SK-N-SH treated with all-trans-retinoic acid at 6 μM for 48 hours (cell line): Measurements from ENCODE around the gene CNPY4.
A peak's percentile ranks its signal among the peaks of the same experiment; 100 is the strongest.

Experiments used
- ATAC-seq: fragments of 200-7000 bp; cut with Tn5 transposase; 3 replicates; pipeline ENCODE4 v1.9.1; 2020; ENCODE audit warnings: mild to moderate bottlenecking, moderate library complexity
- ARNTL ChIP-seq: fragments of 450-650 bp; formaldehyde crosslinking; IDR thresholded peaks from 2 replicates; pipeline ENCODE4 v1.5.0; 2020; ENCODE audit warnings: low read depth, mild to moderate bottlenecking, moderate library complexity, borderline replicate concordance
- BACH2 ChIP-seq: fragments of 250-450 bp; sonication (Bioruptor Pico); IDR thresholded peaks from 2 replicates; pipeline ENCODE4 v1.9.0; 2021; ENCODE audit warnings: mild to moderate bottlenecking, borderline replicate concordance
- CREB5 ChIP-seq: fragments of 250-450 bp; sonication (Bioruptor Pico); IDR thresholded peaks from 2 replicates; pipeline ENCODE4 v1.5.1; 2020; ENCODE audit warnings: low read depth, mild to moderate bottlenecking, moderate library complexity
- CSDC2 ChIP-seq: fragments of 250-450 bp; sonication (Bioruptor Pico); IDR thresholded peaks from 2 replicates; pipeline ENCODE4 v1.5.0; 2020; ENCODE audit warnings: mild to moderate bottlenecking, moderate library complexity
- CSRNP3 ChIP-seq: fragments of 250-450 bp; sonication (Bioruptor Pico); IDR thresholded peaks from 2 replicates; pipeline ENCODE4 v1.5.1; 2021; ENCODE audit warnings: mild to moderate bottlenecking, moderate library complexity
- ESRRG ChIP-seq: fragments of 250-450 bp; sonication (Bioruptor Pico); IDR thresholded peaks from 2 replicates; pipeline ENCODE4 v1.6.1; 2021; ENCODE audit warnings: mild to moderate bottlenecking
- GLIS3 ChIP-seq: fragments of 250-450 bp; sonication (Bioruptor Pico); IDR thresholded peaks from 2 replicates; pipeline ENCODE4 v1.5.0; 2020; ENCODE audit warnings: mild to moderate bottlenecking, moderate library complexity
- OSR1 ChIP-seq: fragments of 250-450 bp; sonication (Bioruptor Pico); IDR thresholded peaks from 2 replicates; pipeline ENCODE4 v1.8.0; 2022; ENCODE audit warnings: moderate library complexity, mild to moderate bottlenecking, inconsistent platforms
- PATZ1 ChIP-seq: fragments of 250-450 bp; sonication (Bioruptor Pico); IDR thresholded peaks from 2 replicates; pipeline ENCODE4 v1.8.0; 2020; ENCODE audit warnings: mild to moderate bottlenecking, moderate library complexity, borderline replicate concordance
- RARB ChIP-seq: fragments of 250-450 bp; sonication (Bioruptor Pico); IDR thresholded peaks from 2 replicates; pipeline ENCODE4 v1.8.0; 2021; ENCODE audit warnings: mild to moderate bottlenecking, moderate library complexity
- ZC3H10 ChIP-seq: fragments of 250-450 bp; sonication (Bioruptor Pico); IDR thresholded peaks from 2 replicates; pipeline ENCODE4 v1.5.1; 2021; ENCODE audit warnings: mild to moderate bottlenecking, moderate library complexity
- ZFP3 ChIP-seq: fragments of 250-450 bp; sonication (Bioruptor Pico); IDR thresholded peaks from 2 replicates; pipeline ENCODE4 v1.5.0; 2020; ENCODE audit warnings: mild to moderate bottlenecking, moderate library complexity
- ZFP30 ChIP-seq: fragments of 450-650 bp; formaldehyde crosslinking; IDR thresholded peaks from 2 replicates; pipeline ENCODE4 v1.5.0; 2022; ENCODE audit warnings: mild to moderate bottlenecking, moderate library complexity
- ZNF70 ChIP-seq: fragments of 450-650 bp; formaldehyde crosslinking; IDR thresholded peaks from 2 replicates; pipeline ENCODE4 v1.5.0; 2020; ENCODE audit warnings: mild to moderate bottlenecking, moderate library complexity
- ZNF8 ChIP-seq: fragments of 450-650 bp; formaldehyde crosslinking; IDR thresholded peaks from 2 replicates; pipeline ENCODE4 v1.5.0; 2020; ENCODE audit warnings: mild to moderate bottlenecking, moderate library complexity
- TF ChIP-seq, protein P1 (sequence below): fragments of 250-450 bp; sonication (Bioruptor Pico); IDR thresholded peaks from 2 replicates; pipeline ENCODE4 v1.5.0; 2020; ENCODE audit warnings: mild to moderate bottlenecking, moderate library complexity

Gene CNPY4

GRCh38 chr7:100100420-100101015 is 18.9 kb upstream of the CNPY4 start (continued):
- TF ChIP-seq PATZ1 (CRISPR knock-in tag), result peak; percentile 92
- TF ChIP-seq ZNF8 (CRISPR knock-in tag), result no peak
- TF ChIP-seq ZC3H10, result no peak
- no peak for TF ChIP-seq ARNTL (CRISPR knock-in tag)
- TF ChIP-seq, protein P1, sequence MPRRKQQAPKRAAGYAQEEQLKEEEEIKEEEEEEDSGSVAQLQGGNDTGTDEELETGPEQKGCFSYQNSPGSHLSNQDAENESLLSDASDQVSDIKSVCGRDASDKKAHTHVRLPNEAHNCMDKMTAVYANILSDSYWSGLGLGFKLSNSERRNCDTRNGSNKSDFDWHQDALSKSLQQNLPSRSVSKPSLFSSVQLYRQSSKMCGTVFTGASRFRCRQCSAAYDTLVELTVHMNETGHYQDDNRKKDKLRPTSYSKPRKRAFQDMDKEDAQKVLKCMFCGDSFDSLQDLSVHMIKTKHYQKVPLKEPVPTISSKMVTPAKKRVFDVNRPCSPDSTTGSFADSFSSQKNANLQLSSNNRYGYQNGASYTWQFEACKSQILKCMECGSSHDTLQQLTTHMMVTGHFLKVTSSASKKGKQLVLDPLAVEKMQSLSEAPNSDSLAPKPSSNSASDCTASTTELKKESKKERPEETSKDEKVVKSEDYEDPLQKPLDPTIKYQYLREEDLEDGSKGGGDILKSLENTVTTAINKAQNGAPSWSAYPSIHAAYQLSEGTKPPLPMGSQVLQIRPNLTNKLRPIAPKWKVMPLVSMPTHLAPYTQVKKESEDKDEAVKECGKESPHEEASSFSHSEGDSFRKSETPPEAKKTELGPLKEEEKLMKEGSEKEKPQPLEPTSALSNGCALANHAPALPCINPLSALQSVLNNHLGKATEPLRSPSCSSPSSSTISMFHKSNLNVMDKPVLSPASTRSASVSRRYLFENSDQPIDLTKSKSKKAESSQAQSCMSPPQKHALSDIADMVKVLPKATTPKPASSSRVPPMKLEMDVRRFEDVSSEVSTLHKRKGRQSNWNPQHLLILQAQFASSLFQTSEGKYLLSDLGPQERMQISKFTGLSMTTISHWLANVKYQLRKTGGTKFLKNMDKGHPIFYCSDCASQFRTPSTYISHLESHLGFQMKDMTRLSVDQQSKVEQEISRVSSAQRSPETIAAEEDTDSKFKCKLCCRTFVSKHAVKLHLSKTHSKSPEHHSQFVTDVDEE (CRISPR knock-in tag), result no peak
- TF ChIP-seq, all 23 proteins: peak for 5

DNA sequence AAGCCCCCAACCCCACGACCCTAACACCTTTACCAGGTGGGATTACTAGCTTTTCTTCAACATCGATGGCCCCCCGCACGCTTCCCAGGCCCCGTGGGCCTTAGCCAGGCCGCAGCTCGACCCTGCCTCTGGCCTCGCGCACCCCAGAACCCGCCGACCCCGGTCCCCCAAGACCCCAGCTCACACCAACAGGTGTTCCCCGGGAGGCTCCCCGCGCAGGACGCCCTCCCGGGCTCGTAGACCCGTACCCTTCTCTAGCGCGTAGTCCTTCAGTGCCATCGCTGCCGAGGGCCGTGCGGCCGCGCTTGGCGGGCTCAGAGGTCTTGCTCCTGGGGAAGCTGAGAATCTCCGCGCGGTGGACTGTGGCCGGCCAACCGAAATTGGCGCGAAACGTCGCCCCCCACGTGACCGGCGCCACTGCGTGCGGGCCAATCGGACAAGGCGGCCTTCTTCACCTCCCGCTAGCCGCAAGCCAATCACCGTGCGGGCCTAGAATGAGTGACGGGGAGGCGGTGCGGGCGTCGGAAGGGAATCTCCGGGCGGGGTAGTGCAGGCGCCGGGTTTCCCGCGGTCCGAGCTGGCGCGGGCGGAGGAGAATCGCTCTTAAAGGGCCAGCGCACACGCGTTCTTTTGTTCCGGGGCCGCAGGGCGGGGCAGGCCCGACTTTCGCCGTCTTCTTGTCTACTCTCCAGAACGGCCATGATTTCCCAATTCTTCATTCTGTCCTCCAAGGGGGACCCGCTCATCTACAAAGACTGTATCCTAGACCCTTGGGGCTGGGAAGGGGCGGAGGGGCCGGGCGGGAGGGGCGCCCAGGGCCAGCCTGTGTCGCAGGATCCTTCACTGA is 18.2 kb upstream of the CNPY4 start, which contains the start of the genes AP4M1 and MCM7:
AP4M1 (plus strand) TSS at position 628 of the 847 bp plus-strand sequence; CDS start at position 700, 72 bp downstream.
MCM7 (minus strand) TSS at position 382 of the 847 bp plus-strand sequence; CDS start at position 279, 103 bp downstream.
- TF ChIP-seq, protein P1 (CRISPR knock-in tag), result peak; percentile 97
- TF ChIP-seq ZFP3 (CRISPR knock-in tag), result no peak
- peak; percentile 87 for ATAC-seq

DNA sequence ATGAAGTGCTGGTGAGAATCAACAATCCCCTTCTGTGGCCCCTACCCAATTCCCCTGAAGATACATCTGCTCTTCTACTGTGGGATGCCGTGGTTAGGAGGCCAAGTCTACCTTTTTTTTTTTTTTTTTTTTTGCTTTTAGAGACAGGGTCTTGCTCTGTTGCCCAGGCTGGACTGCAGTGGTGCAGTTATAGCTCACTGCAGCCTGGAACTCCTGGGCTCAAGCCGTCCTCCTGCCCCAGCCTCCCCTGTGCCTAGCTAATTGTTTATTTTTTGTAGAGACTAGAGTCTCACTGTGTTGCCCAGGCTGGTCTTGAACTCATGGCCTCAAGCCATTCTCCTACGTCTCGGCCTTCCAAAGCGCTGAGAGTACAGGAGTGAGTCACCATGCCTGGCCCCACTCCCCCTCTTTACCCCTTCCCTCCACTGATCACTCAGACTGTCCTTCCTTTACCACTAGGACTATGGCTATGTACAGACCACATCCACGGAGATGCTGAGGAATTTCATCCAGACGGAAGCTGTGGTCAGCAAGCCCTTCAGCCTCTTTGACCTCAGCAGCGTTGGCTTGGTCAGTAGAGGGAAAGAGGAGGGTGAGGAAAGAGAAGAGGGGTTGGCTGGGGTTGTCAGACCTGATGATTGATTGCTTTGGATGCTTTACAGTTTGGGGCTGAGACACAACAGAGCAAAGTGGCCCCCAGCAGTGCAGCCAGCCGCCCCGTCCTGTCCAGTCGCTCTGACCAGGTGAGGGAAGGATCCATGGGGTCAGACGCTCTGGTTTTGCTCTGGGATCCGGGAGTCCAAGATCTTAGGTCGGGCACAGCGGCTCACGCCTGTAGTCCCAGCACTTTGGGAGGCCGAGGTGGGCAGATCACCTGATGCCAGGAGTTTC is 16.2 kb upstream of the CNPY4 start:
- TF ChIP-seq GLIS3, result no peak
- TF ChIP-seq, protein P1 (CRISPR knock-in tag), result no peak
- no peak for TF ChIP-seq ZNF70
- TF ChIP-seq OSR1 (CRISPR knock-in tag), result no peak
- TF ChIP-seq CSDC2 (CRISPR knock-in tag), result no peak
- TF ChIP-seq ZC3H10, result no peak
- no peak for TF ChIP-seq ESRRG (CRISPR knock-in tag)
- TF ChIP-seq BACH2 (CRISPR knock-in tag), result no peak
- no peak for TF ChIP-seq CSRNP3
- TF ChIP-seq CREB5 (CRISPR knock-in tag), result no peak
- TF ChIP-seq RARB (CRISPR knock-in tag), result no peak
- TF ChIP-seq ZFP3 (CRISPR knock-in tag), result no peak
- TF ChIP-seq ZFP30 (CRISPR knock-in tag), result no peak
- no peak; the same call in 2 of the 3 replicates for ATAC-seq
